ENCODE measurements around the gene ATXN1. TPM values are rescaled to one million over a fixed set of nuclear protein-coding genes. Genes with fewer than 3 reads are reported as not detected.

The ATXN1 gene
- total RNA-seq, 1 donor from 2014 or later, result 18.4 TPM

DNA sequence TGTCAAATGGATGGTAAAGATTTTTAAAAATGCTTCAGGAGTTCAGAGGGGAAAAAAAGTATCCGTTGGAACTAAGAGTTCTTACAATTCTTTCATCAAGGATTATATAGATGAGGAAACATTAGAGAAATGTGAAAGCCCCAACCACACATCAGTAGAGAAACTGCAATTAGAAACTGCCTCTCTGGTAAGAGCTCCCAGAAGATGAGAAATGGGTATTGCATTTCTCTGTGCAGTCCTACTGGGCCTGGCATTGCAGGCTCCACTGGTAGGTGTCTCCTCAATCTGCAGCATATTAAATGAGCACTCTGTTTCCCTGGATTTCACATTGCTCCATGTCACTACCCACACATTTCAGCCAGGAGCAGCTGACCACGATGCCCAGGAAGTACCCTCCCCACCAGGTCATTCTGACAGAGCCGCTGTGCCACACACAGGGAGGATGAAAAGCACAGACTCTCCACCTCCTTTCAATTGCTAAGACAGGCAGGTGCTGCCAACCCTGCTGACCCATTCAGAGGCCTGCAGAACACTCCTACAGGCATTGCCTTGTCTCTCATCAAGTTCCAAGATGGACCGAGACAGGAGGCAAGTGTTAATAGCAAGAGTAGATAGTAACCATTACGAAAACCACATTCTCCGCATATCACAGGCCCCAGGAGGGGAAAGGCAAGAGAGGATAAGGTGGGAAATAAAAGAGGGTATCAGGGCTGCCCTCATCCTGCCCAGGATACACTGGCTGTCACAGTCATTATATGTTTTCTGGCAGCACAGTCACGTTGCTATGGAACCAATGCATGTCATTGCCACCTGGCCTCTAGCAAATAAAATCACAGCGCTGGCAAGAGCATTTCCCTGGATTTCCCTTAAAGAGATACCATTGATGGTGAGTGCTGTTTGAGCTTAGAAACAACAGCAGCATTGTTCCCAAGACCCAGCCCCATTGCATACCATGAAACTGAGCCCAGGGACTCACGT is 241.7 kb downstream of the ATXN1 start:
- H3K4me3 ChIP-seq (ENCODE audit: low read depth, low read length), result no peak overlapping the region
- H3K36me3 ChIP-seq (ENCODE audit: control insufficient read depth, insufficient read depth, low read length), result peaks cover 2% of the 10 kb centered on the region
- TF ChIP-seq, protein P1, sequence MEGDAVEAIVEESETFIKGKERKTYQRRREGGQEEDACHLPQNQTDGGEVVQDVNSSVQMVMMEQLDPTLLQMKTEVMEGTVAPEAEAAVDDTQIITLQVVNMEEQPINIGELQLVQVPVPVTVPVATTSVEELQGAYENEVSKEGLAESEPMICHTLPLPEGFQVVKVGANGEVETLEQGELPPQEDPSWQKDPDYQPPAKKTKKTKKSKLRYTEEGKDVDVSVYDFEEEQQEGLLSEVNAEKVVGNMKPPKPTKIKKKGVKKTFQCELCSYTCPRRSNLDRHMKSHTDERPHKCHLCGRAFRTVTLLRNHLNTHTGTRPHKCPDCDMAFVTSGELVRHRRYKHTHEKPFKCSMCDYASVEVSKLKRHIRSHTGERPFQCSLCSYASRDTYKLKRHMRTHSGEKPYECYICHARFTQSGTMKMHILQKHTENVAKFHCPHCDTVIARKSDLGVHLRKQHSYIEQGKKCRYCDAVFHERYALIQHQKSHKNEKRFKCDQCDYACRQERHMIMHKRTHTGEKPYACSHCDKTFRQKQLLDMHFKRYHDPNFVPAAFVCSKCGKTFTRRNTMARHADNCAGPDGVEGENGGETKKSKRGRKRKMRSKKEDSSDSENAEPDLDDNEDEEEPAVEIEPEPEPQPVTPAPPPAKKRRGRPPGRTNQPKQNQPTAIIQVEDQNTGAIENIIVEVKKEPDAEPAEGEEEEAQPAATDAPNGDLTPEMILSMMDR (IDR thresholded peaks at IDR 0.05; ENCODE audit: insufficient read depth, low read length, severe bottlenecking), result no peak
- FAIRE-seq, result peak; percentile 32
- DNase-seq (ENCODE audit: low read depth), result no peak
- no peaks in the 10 kb centered on the region for H3K27me3 ChIP-seq (ENCODE audit: control insufficient read depth, insufficient read depth, low read length)

DNA sequence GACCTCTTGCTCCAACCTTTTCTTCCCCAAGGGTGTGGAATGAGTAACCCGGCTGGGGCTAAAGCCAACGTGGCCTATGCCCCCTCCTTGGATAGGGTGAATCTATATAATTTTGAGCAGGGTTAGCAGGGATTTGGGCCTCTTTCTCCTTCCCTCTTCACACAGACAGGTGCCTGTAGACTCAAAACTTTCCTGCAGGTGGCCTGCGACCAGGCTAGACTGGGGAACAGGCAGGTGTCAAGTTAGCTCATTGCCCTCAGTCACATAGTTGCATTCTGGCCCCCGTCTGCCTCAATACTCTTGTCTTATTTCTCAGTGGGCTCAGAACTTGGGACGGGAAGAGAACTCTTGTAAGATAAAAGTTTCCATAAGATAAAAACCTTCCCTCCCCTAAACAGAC is 243.0 kb downstream of the ATXN1 start:
- TF ChIP-seq, protein P1 (IDR thresholded peaks at IDR 0.05; ENCODE audit: insufficient read depth, low read length, severe bottlenecking), result no peak
- DNase-seq (ENCODE audit: low read depth) (no peak), FAIRE-seq (no peak)
- Histone ChIP-seq H3K36me3 (ENCODE audit: control insufficient read depth, insufficient read depth, low read length) (peaks cover 2% of the 10 kb centered on the region), H3K4me3 (ENCODE audit: low read depth, low read length) (no peak overlapping the region), H3K27me3 (ENCODE audit: control insufficient read depth, insufficient read depth, low read length) (no peaks in the 10 kb centered on the region)

DNA sequence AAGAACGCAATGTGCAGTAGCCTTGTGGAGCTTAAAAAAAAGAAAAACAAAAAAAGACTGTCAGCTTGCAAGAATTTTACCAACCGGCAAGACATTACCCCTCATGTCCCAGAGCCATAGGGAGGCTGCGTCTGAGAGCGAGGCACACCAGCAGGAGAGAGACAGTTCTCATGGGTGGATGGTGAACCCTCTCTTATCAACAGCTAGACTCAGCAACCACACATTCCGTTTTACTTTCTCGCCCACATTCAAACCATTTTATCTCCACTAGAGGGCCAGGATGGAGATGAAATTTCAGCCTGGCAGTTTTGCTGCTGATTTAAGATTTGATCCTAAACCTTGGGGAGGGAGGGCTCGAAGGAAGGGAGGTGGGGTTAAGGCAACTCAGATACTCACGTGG is 247.0 kb downstream of the ATXN1 start:
- Histone ChIP-seq H3K36me3 (ENCODE audit: control insufficient read depth, insufficient read depth, low read length) (no peaks in the 10 kb centered on the region), H3K4me3 (ENCODE audit: low read depth, low read length) (no peak overlapping the region), H3K27me3 (ENCODE audit: control insufficient read depth, insufficient read depth, low read length) (no peaks in the 10 kb centered on the region)
- peak; percentile 33 for DNase-seq (ENCODE audit: low read depth)
- TF ChIP-seq, protein P1 (IDR thresholded peaks at IDR 0.05; ENCODE audit: insufficient read depth, low read length, severe bottlenecking), result peak; percentile 47
- FAIRE-seq, result no peak

DNA sequence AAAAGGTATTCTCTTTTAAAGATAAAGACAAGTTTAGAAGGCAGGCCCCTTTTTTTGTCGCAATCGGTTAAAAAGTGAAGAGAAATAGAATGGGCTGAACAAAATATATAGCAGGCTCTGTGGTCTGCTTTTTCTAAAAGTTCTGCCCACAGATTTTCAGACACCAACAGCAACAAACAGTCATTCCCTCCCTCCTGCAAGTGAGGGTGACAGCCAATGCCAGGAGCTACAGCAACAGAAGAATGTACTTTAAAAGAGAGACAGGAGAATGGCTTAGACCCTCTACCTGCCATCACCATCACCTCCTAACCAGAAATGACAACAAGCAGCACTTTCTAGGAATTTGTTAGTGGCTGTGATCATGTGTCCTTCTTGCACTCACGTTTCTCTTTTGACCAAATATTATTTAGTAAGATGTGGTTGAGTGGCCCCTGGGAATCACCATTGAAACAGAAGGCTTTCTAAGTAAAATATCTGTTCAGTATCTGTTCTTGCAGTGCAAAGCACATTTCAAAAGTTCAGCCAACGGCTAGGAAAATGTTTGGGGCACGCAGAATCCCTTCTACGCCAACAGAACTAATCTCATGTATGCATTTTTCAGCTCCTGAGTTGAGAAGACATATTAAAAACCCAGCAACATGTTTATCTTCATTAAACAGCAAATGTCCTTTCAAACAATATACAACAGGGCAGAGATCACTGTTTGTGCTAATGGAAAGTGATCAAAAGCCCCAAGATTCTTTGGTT is 248.5 kb downstream of the ATXN1 start:
- H3K27me3 ChIP-seq (ENCODE audit: control insufficient read depth, insufficient read depth, low read length), result no peaks in the 10 kb centered on the region
- no peak overlapping the region for H3K4me3 ChIP-seq (ENCODE audit: low read depth, low read length)
- DNase-seq (ENCODE audit: low read depth), result no peak
- H3K36me3 ChIP-seq (ENCODE audit: control insufficient read depth, insufficient read depth, low read length), result no peaks in the 10 kb centered on the region
- no peak for FAIRE-seq
- TF ChIP-seq, protein P1 (IDR thresholded peaks at IDR 0.05; ENCODE audit: insufficient read depth, low read length, severe bottlenecking), result no peak

DNA sequence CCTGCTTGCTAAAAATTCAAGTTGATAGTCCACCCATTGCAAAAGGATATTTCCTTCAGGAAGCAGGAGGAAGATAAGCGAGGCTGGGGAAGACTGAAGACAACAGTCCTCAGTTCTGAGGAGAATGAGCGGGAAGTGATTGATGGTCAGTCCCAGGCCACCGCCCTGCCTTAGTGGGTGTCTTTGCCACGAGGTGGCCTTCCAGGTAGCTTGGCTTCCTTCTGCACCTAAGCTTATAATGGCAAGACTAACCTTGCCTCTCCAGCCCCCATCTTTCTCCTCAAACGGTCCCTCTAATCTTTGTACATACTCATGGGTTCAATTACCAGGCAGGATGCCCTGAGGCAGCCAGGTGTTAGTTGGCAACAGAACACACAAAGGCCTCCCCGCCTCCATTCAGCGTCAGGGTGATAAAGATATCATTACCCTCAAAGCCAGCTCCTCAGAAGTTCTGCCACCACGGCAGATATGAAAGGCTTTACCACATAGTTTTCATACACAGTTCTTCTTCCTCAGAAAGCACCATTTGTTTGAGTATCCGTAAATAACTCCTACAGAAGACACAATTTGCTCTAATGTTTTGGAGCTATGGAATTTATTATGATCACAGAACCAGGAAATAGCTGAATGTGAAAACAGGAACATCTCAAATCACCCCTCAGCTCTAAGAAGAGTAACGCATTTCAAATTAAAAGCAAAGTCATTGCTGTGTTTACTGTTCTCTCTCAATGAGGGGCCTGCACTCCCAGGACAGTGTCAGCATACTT is 249.4 kb downstream of the ATXN1 start:
- FAIRE-seq (no peak), DNase-seq (ENCODE audit: low read depth) (peak; percentile 55)
- no peak overlapping the region for H3K4me3 ChIP-seq (ENCODE audit: low read depth, low read length)
- H3K27me3 ChIP-seq (ENCODE audit: control insufficient read depth, insufficient read depth, low read length), result no peaks in the 10 kb centered on the region
- H3K36me3 ChIP-seq (ENCODE audit: control insufficient read depth, insufficient read depth, low read length), result no peaks in the 10 kb centered on the region
- TF ChIP-seq, protein P1 (IDR thresholded peaks at IDR 0.05; ENCODE audit: insufficient read depth, low read length, severe bottlenecking), result no peak
